Prostate gland (tissue), 2 donors: ENCODE results near the gene RNGTT. TPM values are rescaled to one million over a fixed set of nuclear protein-coding genes. Genes with fewer than 3 reads are reported as not detected.

Source experiments
- DNase-seq: peaks from one replicate; pipeline ENCODE4 v3.0.0-alpha.2; 2019; ENCODE audit warnings: low spot score
- H3K27ac ChIP-seq, 2 donors: fragments of 200-600 bp; sonication (generic); 2 replicates each; pipeline ENCODE4 v1.5.1; 2017 to 2019
- H3K27me3 ChIP-seq: fragments of 200-600 bp; sonication (generic); replicated peaks from 2 replicates; pipeline ENCODE4 v1.5.1; 2019; ENCODE audit not compliant: insufficient read depth
- H3K36me3 ChIP-seq, 2 donors: fragments of 200-600 bp; sonication (generic); 1 replicate in 1 of 2; 2 replicates in 1 of 2; pipeline versions ENCODE4 v1.5.1 to v1.8.1; 2017 to 2019
- H3K4me1 ChIP-seq: fragments of 200-600 bp; sonication (generic); replicated peaks from 2 replicates; pipeline ENCODE4 v1.5.1; 2019
- H3K4me3 ChIP-seq, 2 donors: fragments of 200-600 bp; sonication (generic); 2 replicates each; pipeline ENCODE4 v1.5.1; 2017 to 2019
- H3K9me3 ChIP-seq: fragments of 200-600 bp; sonication (generic); 2 replicates; pipeline ENCODE4 v1.5.1; 2017
- POLR2A ChIP-seq: fragments of 450-650 bp; IDR thresholded peaks from one replicate; pipeline ENCODE4 v1.6.1; 2016; ENCODE audit warnings: antibody characterized with exemption, mild to moderate bottlenecking
- POLR2AphosphoS5 ChIP-seq: sonication (generic); formaldehyde crosslinking; IDR thresholded peaks from one replicate; pipeline ENCODE4 v1.6.1; 2017; ENCODE audit warnings: antibody characterized with exemption
- WGBS: methylation state at CpG from one replicate; pipeline ENCODE4 v1.1.5; 2018; 5-methylcytosine and 5-hydroxymethylcytosine counted together
- intact Hi-C: fragments of 100-400 bp; cut with DNase I; formaldehyde crosslinking; loops from one replicate; pipeline ENCODE4 v1.14.2; 2022
- total RNA-seq, 2 donors: library from RNA; depleted of rRNA; stranded (reverse); fragments of >200 nt; gene quantifications; one replicate each; pipeline ENCODE4 v1.1.0, GENCODE V29; 2016
- TF ChIP-seq, protein P1 (sequence below), 4 experiments: fragments of 200-600 bp in 2 of 4; fragments of 450-650 bp in 2 of 4; sonication (generic) in 2 of 4; IDR thresholded peaks; 1 replicate in 3 of 4; 2 replicates in 1 of 4; pipeline ENCODE4 v1.5.1; 2016 to 2019; ENCODE audit warnings: antibody characterized with exemption in 4 of 4, mild to moderate bottlenecking in 2 of 4, moderate library complexity in 2 of 4

RNGTT gene
- total RNA-seq, 2 donors from 2014 or later, result 10.1 to 23.6 TPM

DNA sequence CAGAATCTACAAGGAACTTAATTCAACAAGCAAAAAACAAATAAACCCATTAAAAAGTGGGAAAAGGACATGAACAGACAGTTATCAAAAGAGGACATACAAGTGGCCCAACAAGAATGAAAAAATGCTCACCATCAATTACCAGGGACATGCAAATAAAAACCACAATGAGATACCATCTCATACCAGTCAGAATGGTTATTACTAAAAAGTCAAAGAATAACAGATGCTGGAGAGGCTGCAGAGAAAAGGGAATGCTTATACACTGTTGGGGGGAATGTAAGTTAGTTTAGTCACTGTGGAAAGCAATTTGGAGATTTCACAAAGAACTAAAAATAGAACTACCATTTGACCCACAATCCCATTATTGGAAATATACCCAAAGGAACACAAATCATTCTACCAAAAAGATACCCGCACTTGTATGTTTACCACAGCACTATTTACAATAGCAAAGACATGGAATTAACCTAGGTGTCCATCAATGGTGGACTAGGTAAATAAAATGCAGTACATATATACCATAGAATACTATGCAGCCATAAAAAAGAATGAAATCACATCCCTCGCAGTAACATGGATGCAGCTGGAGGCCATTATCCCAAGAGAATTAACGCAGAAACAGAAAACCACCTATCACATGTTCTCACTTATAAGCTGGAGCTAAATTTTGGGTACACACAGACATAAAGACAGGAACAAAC, 48.4 kb downstream of the RNGTT start:
- TF ChIP-seq, protein P1, sequence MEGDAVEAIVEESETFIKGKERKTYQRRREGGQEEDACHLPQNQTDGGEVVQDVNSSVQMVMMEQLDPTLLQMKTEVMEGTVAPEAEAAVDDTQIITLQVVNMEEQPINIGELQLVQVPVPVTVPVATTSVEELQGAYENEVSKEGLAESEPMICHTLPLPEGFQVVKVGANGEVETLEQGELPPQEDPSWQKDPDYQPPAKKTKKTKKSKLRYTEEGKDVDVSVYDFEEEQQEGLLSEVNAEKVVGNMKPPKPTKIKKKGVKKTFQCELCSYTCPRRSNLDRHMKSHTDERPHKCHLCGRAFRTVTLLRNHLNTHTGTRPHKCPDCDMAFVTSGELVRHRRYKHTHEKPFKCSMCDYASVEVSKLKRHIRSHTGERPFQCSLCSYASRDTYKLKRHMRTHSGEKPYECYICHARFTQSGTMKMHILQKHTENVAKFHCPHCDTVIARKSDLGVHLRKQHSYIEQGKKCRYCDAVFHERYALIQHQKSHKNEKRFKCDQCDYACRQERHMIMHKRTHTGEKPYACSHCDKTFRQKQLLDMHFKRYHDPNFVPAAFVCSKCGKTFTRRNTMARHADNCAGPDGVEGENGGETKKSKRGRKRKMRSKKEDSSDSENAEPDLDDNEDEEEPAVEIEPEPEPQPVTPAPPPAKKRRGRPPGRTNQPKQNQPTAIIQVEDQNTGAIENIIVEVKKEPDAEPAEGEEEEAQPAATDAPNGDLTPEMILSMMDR (IDR thresholded peaks at IDR 0.05), result no peak
- TF ChIP-seq POLR2AphosphoS5, result no peak
- intact Hi-C loops, result no loop called here
- Histone ChIP-seq H3K36me3 (no peaks in the 10 kb centered on the region), H3K27me3 (no peaks in the 10 kb centered on the region), H3K27ac (no peak overlapping the region), H3K4me3 (no peak overlapping the region), H3K9me3 (no peaks in the 10 kb centered on the region), H3K4me1 (no peaks in the 10 kb centered on the region)
- 97% methylated on average over 3 of the region's 3 CpGs for WGBS
- DNase-seq, result no peak

DNA sequence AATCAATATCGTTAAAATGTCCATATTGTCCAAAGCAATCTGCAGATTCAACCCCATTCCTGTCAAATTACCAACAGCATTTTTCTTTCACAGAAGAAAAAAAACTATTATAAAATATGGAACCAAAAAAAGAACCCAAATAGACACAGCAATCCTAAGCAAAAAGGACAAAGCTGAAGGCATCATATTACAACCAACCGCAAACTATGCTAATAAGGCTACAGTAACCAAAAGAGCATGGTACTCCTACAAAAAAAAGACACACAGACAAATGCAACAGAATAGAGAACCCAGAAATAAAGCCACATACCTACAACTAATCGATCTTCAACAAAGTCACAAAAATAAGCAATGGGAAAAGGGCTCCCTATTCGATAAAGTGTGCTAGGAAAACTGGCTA, 49.2 kb downstream of the RNGTT start:
- no peak overlapping the region for H3K4me3 ChIP-seq
- TF ChIP-seq POLR2AphosphoS5, result no peak
- TF ChIP-seq, protein P1 (IDR thresholded peaks at IDR 0.05), result no peak
- no peak for TF ChIP-seq POLR2A
- no peaks in the 10 kb centered on the region for H3K9me3 ChIP-seq
- no peak overlapping the region for H3K27ac ChIP-seq
- H3K27me3 ChIP-seq, result no peaks in the 10 kb centered on the region
- 84% methylated on average over 4 of the region's 4 CpGs for WGBS
- H3K4me1 ChIP-seq, result no peaks in the 10 kb centered on the region
- DNase-seq, result no peak
- intact Hi-C loops, result no loop called here
- H3K36me3 ChIP-seq, result no peaks in the 10 kb centered on the region

DNA sequence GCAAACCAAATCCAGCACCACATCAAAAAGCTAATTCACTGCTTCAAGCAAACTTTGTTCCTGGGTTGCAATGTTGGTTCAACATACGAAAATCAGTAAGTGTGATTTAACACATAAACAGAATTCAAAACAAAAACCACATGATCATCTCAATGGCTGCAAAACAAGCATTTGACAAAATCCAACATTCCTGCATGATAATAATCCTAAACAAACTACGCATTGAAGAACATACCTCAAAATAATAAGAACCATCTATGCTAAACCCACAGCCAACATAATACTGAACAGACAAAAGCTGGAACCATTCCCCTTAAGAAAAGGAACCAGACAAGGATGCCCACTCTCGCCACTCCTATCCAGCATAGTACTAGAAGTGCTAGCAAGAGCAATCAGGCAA, 49.9 kb downstream of the RNGTT start:
- H3K27me3 ChIP-seq, result no peaks in the 10 kb centered on the region
- no peaks in the 10 kb centered on the region for H3K4me1 ChIP-seq
- H3K36me3 ChIP-seq, result no peaks in the 10 kb centered on the region
- no peaks in the 10 kb centered on the region for H3K9me3 ChIP-seq
- intact Hi-C loops, result no loop called here
- no peak for DNase-seq
- H3K4me3 ChIP-seq, result no peak overlapping the region
- 93% methylated on average over 3 of the region's 3 CpGs for WGBS
- no peak overlapping the region for H3K27ac ChIP-seq
- TF ChIP-seq POLR2A (no peak), POLR2AphosphoS5 (no peak)
- TF ChIP-seq, protein P1 (IDR thresholded peaks at IDR 0.05), result no peak

DNA sequence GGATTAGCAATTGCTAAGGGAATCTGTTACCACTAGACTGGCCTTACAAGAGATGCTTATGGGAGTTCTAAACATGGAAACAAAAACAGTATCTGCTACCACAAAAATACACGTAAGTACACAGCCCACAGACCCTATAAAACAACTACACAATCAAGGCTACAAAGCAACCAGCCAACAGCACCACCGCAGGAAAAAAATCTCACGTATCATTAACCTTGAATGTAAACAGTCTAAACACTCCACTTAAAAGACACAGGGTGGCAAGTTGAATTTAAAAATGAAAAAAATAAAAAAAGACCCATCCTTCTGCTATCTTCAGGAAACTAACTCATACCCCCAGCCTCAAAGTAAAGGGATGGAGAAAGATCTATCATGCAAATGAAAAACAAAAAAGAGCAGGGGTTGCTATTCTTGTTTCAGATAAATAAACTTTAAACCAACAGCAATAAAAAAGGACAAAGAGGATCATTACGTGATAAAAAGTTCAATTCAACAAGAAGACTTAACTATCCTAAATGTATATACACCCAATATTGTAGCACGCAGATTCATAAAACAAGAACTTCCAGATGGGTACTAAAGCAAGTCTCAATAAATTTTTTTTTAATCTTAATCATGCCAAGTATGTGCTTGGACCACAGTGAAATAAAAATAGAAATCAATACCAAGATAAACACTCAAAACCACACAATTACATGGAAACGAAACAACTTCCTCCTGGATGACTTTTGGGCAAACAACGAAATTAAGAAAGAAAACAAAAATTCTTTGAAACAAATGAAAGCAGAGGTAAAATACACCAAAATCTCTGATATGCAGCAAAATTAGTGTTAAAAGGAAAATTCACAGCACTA, 52.3 kb downstream of the RNGTT start:
- no peak for DNase-seq
- no peak overlapping the region for H3K27ac ChIP-seq
- H3K36me3 ChIP-seq, result no peaks in the 10 kb centered on the region
- no peaks in the 10 kb centered on the region for H3K4me1 ChIP-seq
- no peaks in the 10 kb centered on the region for H3K27me3 ChIP-seq
- no peaks in the 10 kb centered on the region for H3K9me3 ChIP-seq
- intact Hi-C loops, result no loop called here
- WGBS, result 30% methylated on average over 7 of the region's 7 CpGs
- no peak overlapping the region for H3K4me3 ChIP-seq
- TF ChIP-seq POLR2A, result no peak
- TF ChIP-seq, protein P1 (IDR thresholded peaks at IDR 0.05), result no peak
- TF ChIP-seq POLR2AphosphoS5, result no peak
